ENCODE measurements around the gene RABL6.
"Not testable (repeated sequence)": the region's sequence is repeated elsewhere in the genome, so short reads cannot be mapped to it uniquely, and the experiment has no call there.

RABL6 gene

GRCh38 chr9:136792321-136793085 is 15.2 kb upstream of the RABL6 start:
- ATAC-seq (replicated peaks; ENCODE audit: extremely low read depth, poor library complexity, severe bottlenecking) (no peak), DNase-seq (ENCODE audit: low spot score in 2 of 2) (no peak)
- H3K27ac Mint-ChIP-seq (ENCODE audit: low read depth): peak overlapping the region; percentile 61
- peaks cover 11% of the 10 kb centered on the region for H3K36me3 Mint-ChIP-seq (ENCODE audit: insufficient read depth)
- H3K27me3 Mint-ChIP-seq: no peaks in the 10 kb centered on the region
- H3K4me3 Mint-ChIP-seq: no peak overlapping the region
- H3K9me3 Mint-ChIP-seq: no peaks in the 10 kb centered on the region
- peaks cover 13% of the 10 kb centered on the region for H3K4me1 Mint-ChIP-seq

GRCh38 chr9:136793086-136793946 is 14.4 kb upstream of the RABL6 start:
- ATAC-seq (replicated peaks; ENCODE audit: extremely low read depth, poor library complexity, severe bottlenecking): no peak
- Mint-ChIP-seq H3K36me3 (ENCODE audit: insufficient read depth) (peaks cover 9% of the 10 kb centered on the region), H3K4me3 (no peak overlapping the region), H3K4me1 (peaks cover 6% of the 10 kb centered on the region), H3K27ac (ENCODE audit: low read depth) (no peak overlapping the region), H3K27me3 (no peaks in the 10 kb centered on the region), H3K9me3 (no peaks in the 10 kb centered on the region)
- DNase-seq (ENCODE audit: low spot score in 2 of 2): no peak

- no peaks in the 10 kb centered on the region for H3K27me3 Mint-ChIP-seq
- peaks cover 10% of the 10 kb centered on the region for H3K36me3 Mint-ChIP-seq (ENCODE audit: insufficient read depth)
- H3K4me1 Mint-ChIP-seq: peaks cover 6% of the 10 kb centered on the region
- no peak for ATAC-seq (replicated peaks; ENCODE audit: extremely low read depth, poor library complexity, severe bottlenecking)
- H3K9me3 Mint-ChIP-seq: no peaks in the 10 kb centered on the region
- no peak overlapping the region for H3K4me3 Mint-ChIP-seq
- no peak for DNase-seq (ENCODE audit: low spot score in 2 of 2)
- H3K27ac Mint-ChIP-seq (ENCODE audit: low read depth): no peak overlapping the region
Measured at GRCh38 chr9:136794281-136794999, 13.3 kb upstream of the RABL6 start.

GRCh38 chr9:136795000-136795348 is 12.8 kb upstream of the RABL6 start:
- Mint-ChIP-seq H3K4me3 (no peak overlapping the region), H3K27me3 (no peaks in the 10 kb centered on the region), H3K36me3 (ENCODE audit: insufficient read depth) (peaks cover 13% of the 10 kb centered on the region), H3K4me1 (peaks cover 7% of the 10 kb centered on the region), H3K9me3 (no peaks in the 10 kb centered on the region), H3K27ac (ENCODE audit: low read depth) (no peak overlapping the region)
- no peak for DNase-seq (ENCODE audit: low spot score in 2 of 2)
- no peak for ATAC-seq (replicated peaks; ENCODE audit: extremely low read depth, poor library complexity, severe bottlenecking)

- no peak for ATAC-seq (replicated peaks; ENCODE audit: extremely low read depth, poor library complexity, severe bottlenecking)
- H3K36me3 Mint-ChIP-seq (ENCODE audit: insufficient read depth): peaks cover 8% of the 10 kb centered on the region
- peaks cover 19% of the 10 kb centered on the region for H3K4me1 Mint-ChIP-seq
- H3K9me3 Mint-ChIP-seq: no peaks in the 10 kb centered on the region
- no peak within 1 kb of the TSS for H3K27ac Mint-ChIP-seq (ENCODE audit: low read depth)
- H3K27me3 Mint-ChIP-seq: no peaks in the 10 kb centered on the region
- no peak within 1 kb of the TSS for H3K4me3 Mint-ChIP-seq
- no peak for DNase-seq (ENCODE audit: low spot score in 2 of 2)
Measured at GRCh38 chr9:136796238-136796774, 11.4 kb upstream of the RABL6 start, which contains the start of gene CCDC183. CCDC183 (plus strand) TSS chr9:136796338; CDS start chr9:136796398, 60 bp downstream.

- ATAC-seq (replicated peaks; ENCODE audit: extremely low read depth, poor library complexity, severe bottlenecking); H3K36me3 Mint-ChIP-seq (ENCODE audit: insufficient read depth); H3K4me3 Mint-ChIP-seq; H3K9me3 Mint-ChIP-seq; DNase-seq (ENCODE audit: low spot score in 2 of 2); H3K27me3 Mint-ChIP-seq; H3K27ac Mint-ChIP-seq (ENCODE audit: low read depth): not testable (repeated sequence)
- peaks cover 20% of the 10 kb centered on the region for H3K4me1 Mint-ChIP-seq
Measured at GRCh38 chr9:136796775-136797347, 10.9 kb upstream of the RABL6 start.

- Mint-ChIP-seq H3K27me3 (no peaks in the 10 kb centered on the region), H3K4me3 (no peak overlapping the region), H3K27ac (ENCODE audit: low read depth) (no peak overlapping the region), H3K9me3 (no peaks in the 10 kb centered on the region), H3K36me3 (ENCODE audit: insufficient read depth) (peaks cover 8% of the 10 kb centered on the region), H3K4me1 (peaks cover 15% of the 10 kb centered on the region)
- no peak for ATAC-seq (replicated peaks; ENCODE audit: extremely low read depth, poor library complexity, severe bottlenecking)
- no peak for DNase-seq (ENCODE audit: low spot score in 2 of 2)
Measured at GRCh38 chr9:136798708-136799078, 9.1 kb upstream of the RABL6 start.

- ATAC-seq (replicated peaks; ENCODE audit: extremely low read depth, poor library complexity, severe bottlenecking) (no peak), DNase-seq (ENCODE audit: low spot score in 2 of 2) (no peak)
- Mint-ChIP-seq H3K4me1 (peaks cover 15% of the 10 kb centered on the region), H3K27ac (ENCODE audit: low read depth) (no peak overlapping the region), H3K27me3 (no peaks in the 10 kb centered on the region), H3K4me3 (peak overlapping the region; percentile 70), H3K9me3 (no peaks in the 10 kb centered on the region), H3K36me3 (ENCODE audit: insufficient read depth) (peaks cover 7% of the 10 kb centered on the region)
Measured at GRCh38 chr9:136799079-136799853, 8.5 kb upstream of the RABL6 start.

- Mint-ChIP-seq H3K36me3 (ENCODE audit: insufficient read depth) (peaks cover 5% of the 10 kb centered on the region), H3K27ac (ENCODE audit: low read depth) (no peak overlapping the region), H3K27me3 (no peaks in the 10 kb centered on the region), H3K4me3 (peak overlapping the region; percentile 70), H3K9me3 (no peaks in the 10 kb centered on the region), H3K4me1 (peaks cover 15% of the 10 kb centered on the region)
- peak; percentile 64 for ATAC-seq (replicated peaks; ENCODE audit: extremely low read depth, poor library complexity, severe bottlenecking)
- DNase-seq (ENCODE audit: low spot score in 2 of 2): peak; percentile 41 to 44
Measured at GRCh38 chr9:136799854-136800657, 7.7 kb upstream of the RABL6 start.

- DNase-seq (ENCODE audit: low spot score in 2 of 2) (no peak), ATAC-seq (replicated peaks; ENCODE audit: extremely low read depth, poor library complexity, severe bottlenecking) (no peak)
- no peak overlapping the region for H3K4me3 Mint-ChIP-seq
- H3K9me3 Mint-ChIP-seq: no peaks in the 10 kb centered on the region
- H3K27me3 Mint-ChIP-seq: no peaks in the 10 kb centered on the region
- H3K4me1 Mint-ChIP-seq: peaks cover 30% of the 10 kb centered on the region
- H3K27ac Mint-ChIP-seq (ENCODE audit: low read depth): no peak overlapping the region
- H3K36me3 Mint-ChIP-seq (ENCODE audit: insufficient read depth): peaks cover 10% of the 10 kb centered on the region
Measured at GRCh38 chr9:136802321-136802720, 5.4 kb upstream of the RABL6 start.

- not testable (repeated sequence) for ATAC-seq (replicated peaks; ENCODE audit: extremely low read depth, poor library complexity, severe bottlenecking); H3K9me3 Mint-ChIP-seq; H3K4me3 Mint-ChIP-seq; DNase-seq (ENCODE audit: low spot score in 2 of 2); H3K27me3 Mint-ChIP-seq; H3K27ac Mint-ChIP-seq (ENCODE audit: low read depth)
- Mint-ChIP-seq H3K4me1 (peaks cover 31% of the 10 kb centered on the region), H3K36me3 (ENCODE audit: insufficient read depth) (peaks cover 14% of the 10 kb centered on the region)
Measured at GRCh38 chr9:136803009-136803550, 4.7 kb upstream of the RABL6 start.

Measured in central memory CD8-positive, alpha-beta T cell (primary cell).